ENCODE measurements around the gene NME9.

Gene NME9

GRCh38 chr3:138259126-138259525 lies 70.5 kb downstream of the NME9 start:
- DNase-seq, result no peak
- TF ChIP-seq POLR2A (IDR thresholded peaks at IDR 0.05; ENCODE audit: low read length) (no peak), GATA1 (IDR thresholded peaks at IDR 0.05; ENCODE audit: low read depth, low read length) (no peak)

- no peak for TF ChIP-seq POLR2A (IDR thresholded peaks at IDR 0.05; ENCODE audit: low read length)
- no peak for TF ChIP-seq GATA1 (IDR thresholded peaks at IDR 0.05; ENCODE audit: low read depth, low read length)
- no peak for DNase-seq
Measured at GRCh38 chr3:138257986-138258385, 71.7 kb downstream of the NME9 start.

- TF ChIP-seq GATA1 (IDR thresholded peaks at IDR 0.05; ENCODE audit: low read depth, low read length), result no peak
- no peak for TF ChIP-seq POLR2A (IDR thresholded peaks at IDR 0.05; ENCODE audit: low read length)
- no peak for DNase-seq
Measured at GRCh38 chr3:138256022-138256421, 73.6 kb downstream of the NME9 start.

- TF ChIP-seq GATA1 (IDR thresholded peaks at IDR 0.05; ENCODE audit: low read depth, low read length) (no peak), POLR2A (IDR thresholded peaks at IDR 0.05; ENCODE audit: low read length) (no peak)
- DNase-seq, result no peak
Measured at GRCh38 chr3:138254216-138254615, 75.4 kb downstream of the NME9 start.

GRCh38 chr3:138253609-138254008 lies 76.0 kb downstream of the NME9 start:
- TF ChIP-seq GATA1 (IDR thresholded peaks at IDR 0.05; ENCODE audit: low read depth, low read length), result no peak
- TF ChIP-seq POLR2A (IDR thresholded peaks at IDR 0.05; ENCODE audit: low read length), result no peak

More at GRCh38 chr3:138253609-138254008, 76.0 kb downstream of the NME9 start:
- no peak for DNase-seq
